Keratinocyte (primary cell): ENCODE measurements around the gene NUDT14. TPM values are rescaled to one million over a fixed set of nuclear protein-coding genes. Genes with fewer than 3 reads are reported as not detected.

Experiments
- DNase-seq: peaks from one replicate; pipeline ENCODE4 v3.0.0-alpha.2; 2011; ENCODE audit warnings: low read depth, missing footprints, low spot score
- FAIRE-seq: peaks from 2 replicates; lab custom pipeline; 2011; peaks lifted over from hg19 to GRCh38; lab: Jason Lieb, UNC
- H2AFZ ChIP-seq: 2 replicates; pipeline ENCODE4 v1.6.0; 2012; ENCODE audit warnings: low read length, control low read depth, inconsistent platforms; ENCODE audit not compliant: control insufficient read depth
- H3K27ac ChIP-seq: 2 replicates; pipeline ENCODE4 v1.5.1; 2011; ENCODE audit warnings: low read length; ENCODE audit not compliant: control insufficient read depth, insufficient read depth
- H3K27me3 ChIP-seq: 3 replicates; pipeline ENCODE4 v1.6.0; 2011; ENCODE audit warnings: low read length; ENCODE audit not compliant: control insufficient read depth, insufficient read depth; ENCODE audit errors: extremely low read depth
- H3K36me3 ChIP-seq, 2 experiments: 2 replicates in 1 of 2; 3 replicates in 1 of 2; pipeline ENCODE4 v1.5.1; 2011; ENCODE audit warnings: low read length in 2 of 2, mild to moderate bottlenecking in 1 of 2; ENCODE audit not compliant: control insufficient read depth in 2 of 2, insufficient read depth in 2 of 2; ENCODE audit errors: extremely low read depth in 1 of 2
- H3K4me1 ChIP-seq: 3 replicates; pipeline ENCODE4 v1.5.1; 2011; ENCODE audit warnings: low read length; ENCODE audit not compliant: control insufficient read depth, insufficient read depth; ENCODE audit errors: extremely low read depth
- H3K4me2 ChIP-seq: 3 replicates; pipeline ENCODE4 v1.6.0; 2011; ENCODE audit warnings: low read depth, low read length; ENCODE audit not compliant: control insufficient read depth, insufficient read depth; ENCODE audit errors: extremely low read depth
- H3K4me3 ChIP-seq, 3 experiments: fragments of 200-600 bp in 1 of 3; sonication (generic) in 1 of 3; 2 replicates in 2 of 3; 3 replicates in 1 of 3; pipeline ENCODE4 v1.5.1; 2011 to 2016; ENCODE audit warnings: low read length in 3 of 3, mild to moderate bottlenecking in 3 of 3, control low read depth in 2 of 3, inconsistent platforms in 1 of 3, low read depth in 1 of 3, mixed read lengths in 1 of 3, mixed run types in 1 of 3, moderate library complexity in 1 of 3; ENCODE audit not compliant: control insufficient read depth in 2 of 3, insufficient read depth in 2 of 3; ENCODE audit errors: extremely low read depth in 1 of 3
- H3K79me2 ChIP-seq: 2 replicates; pipeline ENCODE4 v1.6.0; 2012; ENCODE audit warnings: low read length; ENCODE audit not compliant: control insufficient read depth, insufficient read depth
- H3K9ac ChIP-seq: 3 replicates; pipeline ENCODE4 v1.6.0; 2011; ENCODE audit warnings: low read length; ENCODE audit not compliant: control insufficient read depth, insufficient read depth; ENCODE audit errors: extremely low read depth
- H3K9me1 ChIP-seq: 3 replicates; pipeline ENCODE4 v1.6.0; 2011; ENCODE audit warnings: low read length; ENCODE audit not compliant: control insufficient read depth, insufficient read depth; ENCODE audit errors: extremely low read depth
- H3K9me3 ChIP-seq: 2 replicates; pipeline ENCODE4 v1.5.1; 2012; ENCODE audit warnings: low read depth, low read length; ENCODE audit not compliant: control insufficient read depth
- H4K20me1 ChIP-seq: 3 replicates; pipeline ENCODE4 v1.6.0; 2011; ENCODE audit warnings: low read length; ENCODE audit not compliant: control insufficient read depth, insufficient read depth; ENCODE audit errors: extremely low read depth
- EZH2 ChIP-seq: IDR thresholded peaks from one replicate; pipeline ENCODE4 v1.6.1; 2012; ENCODE audit warnings: inconsistent platforms, mild to moderate bottlenecking, low read length, moderate library complexity
- dilution Hi-C: fragments of 300-500 bp; cut with MboI; formaldehyde crosslinking; loops from one replicate; pipeline ENCODE4 v1.7.0; 2020; ENCODE audit warnings: low sequenced_read_pairs; ENCODE audit not compliant: extremely low pct_ligation_motif_present
- polyA plus RNA-seq, 5 experiments: library from polyadenylated mRNA; depleted of rRNA in 3 of 5; stranded (reverse) in 3 of 5; stranded (forward) in 1 of 5; unstranded in 1 of 5; fragments of >200 nt; gene quantifications; 1 replicate in 1 of 5; 2 replicates in 3 of 5; 3 replicates in 1 of 5; pipeline versions ENCODE4 v1.2.1 to v1.2.3, GENCODE V29; 2011 to 2012; ENCODE audit warnings: missing spikeins in 2 of 5, low read depth in 1 of 5, low replicate concordance in 1 of 5
- TF ChIP-seq, protein P1 (sequence below), 3 experiments: IDR thresholded peaks in 1 of 3; conservative IDR thresholded peaks in 1 of 3; optimal IDR thresholded peaks in 1 of 3; 2 replicates in 2 of 3; 3 replicates in 1 of 3; pipeline versions ENCODE3 to v1.5.1; 2011; ENCODE audit warnings: low read length in 3 of 3, mild to moderate bottlenecking in 3 of 3, moderate library complexity in 2 of 3, control low read depth in 1 of 3, inconsistent platforms in 1 of 3; ENCODE audit not compliant: insufficient read depth in 2 of 3; ENCODE audit errors: extremely low read depth in 1 of 3

Gene NUDT14
- polyA plus RNA-seq, 1 donor (not counting 4 experiments of a cell fraction or from before 2014, with no cell fraction given): 15.6 TPM

DNA sequence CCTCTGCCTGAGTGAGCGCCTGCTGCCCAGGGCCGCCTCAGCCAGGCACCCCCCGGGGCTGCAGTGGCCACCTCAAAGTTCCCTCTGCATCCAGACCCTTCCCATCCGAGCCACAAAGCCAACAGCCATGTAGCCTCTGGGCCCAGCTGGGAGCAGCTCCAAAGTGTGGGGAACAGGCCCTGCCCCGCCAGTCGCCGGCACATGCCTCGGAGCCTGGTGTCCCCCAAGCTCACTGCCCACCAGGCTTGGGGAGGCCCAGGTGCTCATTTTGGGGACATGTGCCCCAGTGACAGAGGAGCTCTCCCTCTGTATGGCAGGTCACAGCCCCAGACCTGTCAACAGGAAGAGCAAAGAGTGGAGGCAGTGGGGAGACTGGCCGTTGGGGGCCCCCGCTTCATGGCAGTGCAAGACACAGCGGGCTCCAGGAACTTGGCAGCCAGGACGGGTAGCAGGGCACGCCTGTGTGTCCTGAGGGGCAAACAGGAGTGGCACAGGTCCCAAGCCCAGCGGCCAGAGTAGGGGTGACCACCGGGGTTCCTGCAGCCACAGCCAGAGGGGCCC is 42.5 kb downstream of the NUDT14 start:
- H3K27ac ChIP-seq: no peak overlapping the region
- peaks cover 7% of the 10 kb centered on the region for H3K9me3 ChIP-seq
- H3K9ac ChIP-seq: no peak overlapping the region
- dilution Hi-C loops: no loop called here
- H3K4me1 ChIP-seq: no peaks in the 10 kb centered on the region
- no peak overlapping the region for H2AFZ ChIP-seq
- no peaks in the 10 kb centered on the region for H4K20me1 ChIP-seq
- DNase-seq (no peak), FAIRE-seq (no peak)
- no peaks in the 10 kb centered on the region for H3K9me1 ChIP-seq
- H3K27me3 ChIP-seq: no peaks in the 10 kb centered on the region
- H3K4me2 ChIP-seq: no peak overlapping the region
- H3K36me3 ChIP-seq: peaks cover 11 to 19% of the 10 kb centered on the region in 2 experiments
- H3K79me2 ChIP-seq: no peaks in the 10 kb centered on the region
- no peak overlapping the region for H3K4me3 ChIP-seq
- TF ChIP-seq, protein P1, sequence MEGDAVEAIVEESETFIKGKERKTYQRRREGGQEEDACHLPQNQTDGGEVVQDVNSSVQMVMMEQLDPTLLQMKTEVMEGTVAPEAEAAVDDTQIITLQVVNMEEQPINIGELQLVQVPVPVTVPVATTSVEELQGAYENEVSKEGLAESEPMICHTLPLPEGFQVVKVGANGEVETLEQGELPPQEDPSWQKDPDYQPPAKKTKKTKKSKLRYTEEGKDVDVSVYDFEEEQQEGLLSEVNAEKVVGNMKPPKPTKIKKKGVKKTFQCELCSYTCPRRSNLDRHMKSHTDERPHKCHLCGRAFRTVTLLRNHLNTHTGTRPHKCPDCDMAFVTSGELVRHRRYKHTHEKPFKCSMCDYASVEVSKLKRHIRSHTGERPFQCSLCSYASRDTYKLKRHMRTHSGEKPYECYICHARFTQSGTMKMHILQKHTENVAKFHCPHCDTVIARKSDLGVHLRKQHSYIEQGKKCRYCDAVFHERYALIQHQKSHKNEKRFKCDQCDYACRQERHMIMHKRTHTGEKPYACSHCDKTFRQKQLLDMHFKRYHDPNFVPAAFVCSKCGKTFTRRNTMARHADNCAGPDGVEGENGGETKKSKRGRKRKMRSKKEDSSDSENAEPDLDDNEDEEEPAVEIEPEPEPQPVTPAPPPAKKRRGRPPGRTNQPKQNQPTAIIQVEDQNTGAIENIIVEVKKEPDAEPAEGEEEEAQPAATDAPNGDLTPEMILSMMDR (optimal IDR thresholded peaks at IDR 0.05 in 1 of 3, IDR thresholded peaks at IDR 0.05 in 1 of 3, conservative IDR thresholded peaks at IDR 0.05 in 1 of 3; ENCODE audit: extremely low read depth in 1 of 3, insufficient read depth in 2 of 3, low read length in 3 of 3): no peak
- no peak for TF ChIP-seq EZH2

DNA sequence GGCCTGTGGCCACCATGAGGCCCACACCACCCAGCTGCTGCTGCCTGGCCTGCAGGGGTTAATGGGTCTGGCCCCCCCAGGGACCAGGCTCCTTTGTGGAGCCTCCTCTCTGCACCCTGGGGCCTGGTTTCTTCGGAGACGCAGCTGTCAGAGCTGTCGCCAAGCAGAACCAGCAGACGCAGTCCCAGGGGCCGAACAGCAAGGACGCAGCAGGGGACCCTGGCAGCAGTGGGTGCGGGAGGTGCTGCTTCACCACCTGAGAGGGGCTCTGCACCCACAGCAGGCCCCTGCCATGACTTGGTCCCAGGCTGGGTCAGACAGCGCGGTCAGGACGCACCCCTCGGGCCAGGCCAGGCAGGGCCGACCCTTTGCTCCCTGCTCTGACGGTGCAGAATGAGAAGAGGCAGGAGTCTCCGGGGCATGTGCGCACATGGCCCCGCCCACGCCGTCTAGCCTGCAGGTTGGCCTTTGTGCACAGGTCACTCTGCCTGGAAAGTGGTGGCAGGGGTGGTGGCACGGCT is 43.0 kb downstream of the NUDT14 start:
- H3K79me2 ChIP-seq: no peaks in the 10 kb centered on the region
- peaks cover 7% of the 10 kb centered on the region for H3K9me3 ChIP-seq
- H3K9me1 ChIP-seq: no peaks in the 10 kb centered on the region
- H4K20me1 ChIP-seq: no peaks in the 10 kb centered on the region
- H3K27ac ChIP-seq: no peak overlapping the region
- no peak for TF ChIP-seq EZH2
- TF ChIP-seq, protein P1 (optimal IDR thresholded peaks at IDR 0.05 in 1 of 3, IDR thresholded peaks at IDR 0.05 in 1 of 3, conservative IDR thresholded peaks at IDR 0.05 in 1 of 3; ENCODE audit: extremely low read depth in 1 of 3, insufficient read depth in 2 of 3, low read length in 3 of 3): no peak
- H3K4me1 ChIP-seq: no peaks in the 10 kb centered on the region
- H3K9ac ChIP-seq: no peak overlapping the region
- H3K4me2 ChIP-seq: no peak overlapping the region
- H3K36me3 ChIP-seq: peaks cover 8 to 15% of the 10 kb centered on the region in 2 experiments
- H3K4me3 ChIP-seq: no peak overlapping the region
- FAIRE-seq (no peak), DNase-seq (no peak)
- dilution Hi-C loops: no loop called here
- H3K27me3 ChIP-seq: no peaks in the 10 kb centered on the region
- H2AFZ ChIP-seq: no peak overlapping the region
